Gastrocnemius medialis (tissue), 4 donors: ENCODE measurements around the gene MCAM. TPM values are rescaled to one million over a fixed set of nuclear protein-coding genes. Genes with fewer than 3 reads are reported as not detected.

Experiments
- ATAC-seq, 2 donors: fragments of 150-250 bp; one replicate each; pipeline ENCODE4 v1.9.1; 2016
- DNase-seq, 2 donors: peaks; one replicate each; pipeline ENCODE4 v3.0.0-alpha.2; 2019
- H3K27ac ChIP-seq, 4 donors: fragments of 200-600 bp; sonication (generic); 1 replicate in 1 of 4; 2 replicates in 3 of 4; pipeline ENCODE4 v1.5.1; 2016 to 2018; ENCODE audit warnings: mild to moderate bottlenecking in 2 of 4, moderate library complexity in 1 of 4
- H3K27me3 ChIP-seq, 3 donors: fragments of 200-600 bp; sonication (generic) in 2 of 3; 1 replicate in 1 of 3; 2 replicates in 2 of 3; pipeline versions ENCODE4 v1.5.1 to v1.6.0; 2016 to 2019; ENCODE audit warnings: mild to moderate bottlenecking in 1 of 3, moderate library complexity in 1 of 3
- H3K36me3 ChIP-seq, 2 donors: fragments of 200-600 bp; sonication (generic) in 1 of 2; one replicate each; pipeline ENCODE4 v1.5.1; 2017 to 2018
- H3K4me1 ChIP-seq, 2 donors: fragments of 200-600 bp; sonication (generic) in 1 of 2; one replicate each; pipeline ENCODE4 v1.5.1; 2016 to 2017; ENCODE audit warnings: mild to moderate bottlenecking in 2 of 2
- H3K4me3 ChIP-seq, 4 donors: fragments of 200-600 bp; sonication (generic) in 3 of 4; 1 replicate in 1 of 4; 2 replicates in 3 of 4; pipeline ENCODE4 v1.5.1; 2016 to 2019; ENCODE audit warnings: mild to moderate bottlenecking in 2 of 4
- H3K9me3 ChIP-seq, 3 donors: fragments of 200-600 bp; sonication (generic) in 2 of 3; 1 replicate in 1 of 3; 2 replicates in 2 of 3; pipeline ENCODE4 v1.5.1; 2016 to 2019
- CTCF ChIP-seq, 5 experiments: fragments of 450-650 bp in 3 of 5; fragments of 200-600 bp in 2 of 5; sonication (generic) in 2 of 5; IDR thresholded peaks in 4 of 5; conservative IDR thresholded peaks in 1 of 5; 1 replicate in 4 of 5; 2 replicates in 1 of 5; pipeline ENCODE4 v1.5.1; 2016 to 2019; ENCODE audit warnings: antibody characterized with exemption in 5 of 5, mild to moderate bottlenecking in 3 of 5, moderate library complexity in 3 of 5
- POLR2A ChIP-seq, 2 donors: fragments of 450-650 bp; IDR thresholded peaks; one replicate each; pipeline ENCODE4 v1.6.1; 2017; ENCODE audit warnings: antibody characterized with exemption in 2 of 2, mild to moderate bottlenecking in 2 of 2, moderate library complexity in 2 of 2
- in situ Hi-C, 4 donors: fragments of 200-750 bp; cut with MboI; loops; one replicate each; pipeline versions ENCODE4 v1.15.0 to v1.8.0; 2017; ENCODE audit warnings: low sequenced_read_pairs in 4 of 4
- intact Hi-C: fragments of 100-400 bp; cut with DNase I; formaldehyde crosslinking; loops from one replicate; pipeline ENCODE4 v1.15.1; 2023; ENCODE audit warnings: low total_unique reads
- total RNA-seq, 4 donors: library from RNA; depleted of rRNA; stranded (reverse); fragments of >200 nt; gene quantifications; one replicate each; pipeline versions ENCODE4 v1.1.0 to v1.2.3, GENCODE V29; 2016

The MCAM gene
- total RNA-seq, 4 donors from 2014 or later = 22.6 to 193 (median 123) TPM

- Histone ChIP-seq H3K4me1 (peaks cover 61% of the 10 kb centered on the region in 2 donors), H3K27ac (peak overlapping the region; percentile 76 to 85 (median 81)), H3K4me3 (no peak overlapping the region), H3K9me3 (no peaks in the 10 kb centered on the region), H3K36me3 (peaks cover 0 to 8% of the 10 kb centered on the region in 2 donors), H3K27me3 (no peaks in the 10 kb centered on the region)
- intact Hi-C loops = loop anchor here (1.0 to 5.0 kb wide), 3 partner anchors 82 to 178 kb away; partner anchors contain the start of genes CBL and USP2
- in situ Hi-C loops = no loop called here
- no peak for TF ChIP-seq POLR2A (IDR thresholded peaks at IDR 0.05)
- ATAC-seq = peak; percentile 90
- DNase-seq = peak; percentile 87 to 94
These were observed 18.2 kb downstream of the MCAM start for GRCh38 chr11:119298726-119299125.

DNA sequence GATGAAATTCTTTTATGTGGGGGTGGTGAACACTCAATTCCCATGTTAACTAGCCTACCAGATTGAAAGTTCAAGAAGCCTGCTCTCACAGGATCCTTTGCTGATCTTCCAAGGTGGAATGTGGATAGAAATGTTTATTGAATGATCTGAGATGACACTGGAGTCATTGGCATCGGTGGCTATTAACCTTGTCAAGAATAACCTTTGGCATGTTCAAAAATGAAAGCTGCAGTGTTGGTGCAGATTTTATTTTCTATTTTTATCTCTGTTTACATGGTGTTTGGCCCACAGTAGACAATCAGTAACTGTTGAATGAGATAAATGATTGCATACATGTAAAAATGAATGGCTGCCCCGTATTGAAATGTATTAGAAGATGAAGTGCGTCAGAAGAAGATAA, 19.0 kb downstream of the MCAM start:
- intact Hi-C loops = loop anchor here (2.0 to 5.0 kb wide), 2 partner anchors 83 to 91 kb away; partner anchors contain the start of genes CBL and USP2
- no peaks in the 10 kb centered on the region for H3K27me3 ChIP-seq
- TF ChIP-seq CTCF (IDR thresholded peaks at IDR 0.05 in 4 of 5, conservative IDR thresholded peaks at IDR 0.05 in 1 of 5) (no peak), POLR2A (IDR thresholded peaks at IDR 0.05) (no peak)
- peaks cover 0 to 8% of the 10 kb centered on the region in 2 donors for H3K36me3 ChIP-seq
- in situ Hi-C loops = no loop called here
- H3K4me1 ChIP-seq = peaks cover 53% of the 10 kb centered on the region in 2 donors
- ATAC-seq (no peak), DNase-seq (no peak)
- peak overlapping the region; percentile 76 to 85 (median 81) for H3K27ac ChIP-seq
- no peak overlapping the region for H3K4me3 ChIP-seq
- H3K9me3 ChIP-seq = no peaks in the 10 kb centered on the region

- in situ Hi-C loops = no loop called here
- H3K36me3 ChIP-seq = no peaks in the 10 kb centered on the region
- H3K9me3 ChIP-seq = no peaks in the 10 kb centered on the region
- TF ChIP-seq POLR2A (IDR thresholded peaks at IDR 0.05) (no peak), CTCF (IDR thresholded peaks at IDR 0.05 in 4 of 5, conservative IDR thresholded peaks at IDR 0.05 in 1 of 5) (no peak)
- no peak overlapping the region for H3K4me3 ChIP-seq
- intact Hi-C loops = loop anchor here (5.0 kb wide), 1 partner anchor 88 kb away; the partner anchor contains the start of gene CBL
- no peak overlapping the region for H3K27ac ChIP-seq
- ATAC-seq = no peak
- DNase-seq = no peak
- no peaks in the 10 kb centered on the region for H3K27me3 ChIP-seq
- H3K4me1 ChIP-seq = peaks cover 27 to 33% of the 10 kb centered on the region in 2 donors
These were observed 21.8 kb downstream of the MCAM start for GRCh38 chr11:119295178-119295577.

DNA sequence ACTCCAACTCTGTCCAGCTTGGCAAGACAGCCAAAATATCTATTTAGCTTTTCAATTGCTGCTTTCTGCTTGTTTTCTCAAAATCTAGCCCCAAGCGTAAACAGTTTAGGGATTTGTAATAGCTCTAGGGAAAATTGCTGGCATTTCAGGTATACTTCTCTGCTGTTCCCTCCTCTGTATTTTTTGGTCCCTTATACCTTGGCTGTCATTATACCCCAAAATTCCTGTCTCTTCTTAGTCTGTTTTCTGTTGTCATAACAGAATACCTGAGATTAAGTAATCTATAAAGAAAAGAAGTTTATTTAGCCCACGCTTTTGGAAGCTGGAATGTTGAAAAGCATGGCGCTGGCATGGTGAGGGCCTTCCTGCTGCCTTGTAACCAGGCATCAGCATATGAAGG, 23.5 kb downstream of the MCAM start:
- peaks cover 12 to 17% of the 10 kb centered on the region in 2 donors for H3K4me1 ChIP-seq
- TF ChIP-seq POLR2A (IDR thresholded peaks at IDR 0.05) = no peak
- no peak for TF ChIP-seq CTCF (IDR thresholded peaks at IDR 0.05 in 4 of 5, conservative IDR thresholded peaks at IDR 0.05 in 1 of 5)
- no peak for ATAC-seq
- no peak overlapping the region for H3K27ac ChIP-seq
- in situ Hi-C loops (no loop called here), intact Hi-C loops (no loop called here)
- H3K4me3 ChIP-seq = no peak overlapping the region
- H3K27me3 ChIP-seq = no peaks in the 10 kb centered on the region
- no peaks in the 10 kb centered on the region for H3K9me3 ChIP-seq
- no peak for DNase-seq
- no peaks in the 10 kb centered on the region for H3K36me3 ChIP-seq

- intact Hi-C loops = no loop called here
These were observed 25.9 kb downstream of the MCAM start for GRCh38 chr11:119290894-119291497.

More at GRCh38 chr11:119290894-119291497, 25.9 kb downstream of the MCAM start:
- no peaks in the 10 kb centered on the region for H3K4me1 ChIP-seq
- in situ Hi-C loops = no loop called here
- H3K27me3 ChIP-seq = no peaks in the 10 kb centered on the region
- H3K27ac ChIP-seq = no peak overlapping the region
- H3K9me3 ChIP-seq = no peaks in the 10 kb centered on the region
- TF ChIP-seq CTCF (IDR thresholded peaks at IDR 0.05 in 4 of 5, conservative IDR thresholded peaks at IDR 0.05 in 1 of 5) = no peak
- no peak for TF ChIP-seq POLR2A (IDR thresholded peaks at IDR 0.05)
- H3K36me3 ChIP-seq = peaks cover 0 to 5% of the 10 kb centered on the region in 2 donors
- ATAC-seq (no peak), DNase-seq (no peak)
- H3K4me3 ChIP-seq = no peak overlapping the region
